Neuronal stem cell (in vitro differentiated cells): ENCODE measurements around the gene ADAP1.
A peak's percentile ranks its signal among the peaks of the same experiment; 100 is the strongest.

Source experiments
- DNase-seq: peaks from one replicate; pipeline ENCODE4 v3.0.0-alpha.2; 2013; ENCODE audit warnings: low spot score
- H2AFZ ChIP-seq: one replicate; pipeline ENCODE4 v1.6.1; 2013; ENCODE audit warnings: mild to moderate bottlenecking, low read length, inconsistent platforms
- H2AK5ac ChIP-seq: 2 replicates; pipeline ENCODE4 v1.6.1; 2013; ENCODE audit warnings: low read depth, mild to moderate bottlenecking, inconsistent platforms, low read length, moderate library complexity, mixed read lengths
- H2BK120ac ChIP-seq: 2 replicates; pipeline ENCODE4 v1.6.1; 2013; ENCODE audit warnings: low read depth, mild to moderate bottlenecking, inconsistent platforms, low read length, moderate library complexity, mixed read lengths
- H2BK12ac ChIP-seq: one replicate; pipeline ENCODE4 v1.6.1; 2013; ENCODE audit warnings: low read length, inconsistent platforms
- H2BK15ac ChIP-seq: 2 replicates; pipeline ENCODE4 v1.6.1; 2013; ENCODE audit warnings: mild to moderate bottlenecking, low read length, inconsistent platforms, mixed read lengths
- H2BK5ac ChIP-seq: one replicate; pipeline ENCODE4 v1.6.1; 2013; ENCODE audit warnings: inconsistent platforms, mild to moderate bottlenecking, low read length, moderate library complexity
- H3K14ac ChIP-seq: one replicate; pipeline ENCODE4 v1.6.1; 2013; ENCODE audit warnings: low read length, inconsistent platforms
- H3K18ac ChIP-seq: 2 replicates; pipeline ENCODE4 v1.6.1; 2013; ENCODE audit warnings: low read length, inconsistent platforms
- H3K23ac ChIP-seq: 2 replicates; pipeline ENCODE4 v1.6.1; 2013; ENCODE audit warnings: low read depth, mild to moderate bottlenecking, mixed read lengths, low read length, inconsistent platforms; ENCODE audit not compliant: poor library complexity
- H3K27ac ChIP-seq: replicated peaks from 3 replicates; pipeline ENCODE4 v1.5.1; 2013; ENCODE audit warnings: low read length, inconsistent platforms
- H3K27me3 ChIP-seq, 3 experiments: 2 replicates each; pipeline ENCODE4 v1.6.1; 2013; ENCODE audit warnings: low read length in 3 of 3, mild to moderate bottlenecking in 2 of 3, inconsistent platforms in 1 of 3, low read depth in 1 of 3, mixed read lengths in 1 of 3, moderate library complexity in 1 of 3; ENCODE audit not compliant: control insufficient read depth in 3 of 3, insufficient read depth in 3 of 3
- H3K36me3 ChIP-seq, 2 donors: replicated peaks in 1 of 2; 2 replicates each; pipeline ENCODE4 v1.6.1; 2013; ENCODE audit warnings: low read length in 2 of 2; ENCODE audit not compliant: control insufficient read depth in 2 of 2, insufficient read depth in 2 of 2
- H3K4ac ChIP-seq: 2 replicates; pipeline ENCODE4 v1.6.1; 2013; ENCODE audit warnings: inconsistent platforms, mild to moderate bottlenecking, low read length, moderate library complexity
- H3K4me1 ChIP-seq, 2 donors: 1 replicate in 1 of 2; 2 replicates in 1 of 2; pipeline ENCODE4 v1.6.1; 2013; ENCODE audit warnings: low read length in 2 of 2, low read depth in 1 of 2; ENCODE audit not compliant: control insufficient read depth in 2 of 2, insufficient read depth in 1 of 2
- H3K4me2 ChIP-seq: one replicate; pipeline ENCODE4 v1.6.1; 2013; ENCODE audit warnings: mild to moderate bottlenecking, low read length, inconsistent platforms; ENCODE audit not compliant: insufficient read depth, poor library complexity, severe bottlenecking
- H3K4me3 ChIP-seq, 2 donors: 2 replicates each; pipeline ENCODE4 v1.5.1; 2013; ENCODE audit warnings: low read length in 2 of 2, mild to moderate bottlenecking in 2 of 2, inconsistent platforms in 1 of 2, moderate library complexity in 1 of 2
- H3K79me1 ChIP-seq: one replicate; pipeline ENCODE4 v1.6.1; 2013; ENCODE audit warnings: low read depth, mild to moderate bottlenecking, inconsistent platforms, low read length, moderate library complexity
- H3K9ac ChIP-seq: one replicate; pipeline ENCODE4 v1.6.1; 2013; ENCODE audit warnings: mild to moderate bottlenecking, low read depth, low read length, inconsistent platforms; ENCODE audit not compliant: poor library complexity
- H3K9me3 ChIP-seq, 2 donors: replicated peaks in 1 of 2; 2 replicates each; pipeline versions ENCODE3 to v1.6.1; 2013; ENCODE audit warnings: low read length in 2 of 2, mild to moderate bottlenecking in 2 of 2, inconsistent platforms in 1 of 2, low read depth in 1 of 2, mixed read lengths in 1 of 2, moderate library complexity in 1 of 2; ENCODE audit not compliant: control insufficient read depth in 2 of 2, insufficient read depth in 1 of 2
- H4K8ac ChIP-seq: one replicate; pipeline ENCODE4 v1.6.1; 2013; ENCODE audit warnings: low read depth, mild to moderate bottlenecking, inconsistent platforms, low read length, moderate library complexity
- H4K91ac ChIP-seq: one replicate; pipeline ENCODE4 v1.6.1; 2013; ENCODE audit warnings: low read length, low read depth, mild to moderate bottlenecking, inconsistent platforms; ENCODE audit not compliant: poor library complexity
- WGBS, 2 donors: extraction: QIAGEN DNeasy Blood & Tissue Kit; methylation state at CpG; one replicate each; pipeline ENCODE4 v1.1.7; 2013; ENCODE audit warnings: missing lambda C conversion rate in 2 of 2, mixed read lengths in 1 of 2; ENCODE audit not compliant: insufficient read length in 2 of 2, insufficient replicate concordance in 1 of 2; ENCODE audit errors: extremely low coverage in 2 of 2; 5-methylcytosine and 5-hydroxymethylcytosine counted together

ADAP1 gene

DNA sequence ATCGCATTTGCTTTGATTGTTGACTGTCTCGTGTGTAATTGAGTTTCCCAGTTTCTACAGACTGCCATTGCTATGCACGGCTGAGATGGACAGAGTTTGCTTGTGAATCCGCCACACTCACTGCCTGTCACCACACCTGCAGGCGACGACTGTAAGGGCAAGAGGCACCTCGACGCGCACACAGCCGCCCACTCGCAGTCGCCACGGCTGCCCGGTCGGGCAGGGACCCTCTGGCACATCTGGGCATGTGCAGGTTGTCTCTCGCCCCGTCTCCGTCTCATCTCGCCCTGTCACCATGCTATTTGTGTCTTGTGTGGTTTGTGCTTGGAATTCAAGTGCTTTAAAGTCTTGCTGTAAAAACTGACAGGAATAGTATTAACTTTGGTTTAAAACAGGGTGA, 104.7 kb downstream of the ADAP1 start:
- Histone ChIP-seq H2BK5ac (no peak overlapping the region), H3K79me1 (peaks cover 4% of the 10 kb centered on the region), H3K27me3 (no peaks in the 10 kb centered on the region), H2AFZ (no peak overlapping the region), H3K9me3 (peaks cover 3 to 6% of the 10 kb centered on the region in 2 donors), H3K4ac (no peak overlapping the region), H3K4me2 (no peak overlapping the region), H3K14ac (no peak overlapping the region), H4K8ac (no peak overlapping the region), H3K9ac (no peak overlapping the region), H3K4me1 (no peaks in the 10 kb centered on the region), H3K23ac (no peak overlapping the region), H3K36me3 (peaks cover 40 to 86% of the 10 kb centered on the region in 2 donors), H4K91ac (no peak overlapping the region), H3K4me3 (peak overlapping the region in 1 of 2 donors; percentile 12), H2BK15ac (no peak overlapping the region), H2AK5ac (no peak overlapping the region), H3K27ac (no peak overlapping the region), H3K18ac (no peak overlapping the region), H2BK12ac (no peak overlapping the region), H2BK120ac (no peak overlapping the region)
- WGBS, 2 donors, result no CpG with 5 or more reads among the region's 19 CpGs
- DNase-seq, result no peak

DNA sequence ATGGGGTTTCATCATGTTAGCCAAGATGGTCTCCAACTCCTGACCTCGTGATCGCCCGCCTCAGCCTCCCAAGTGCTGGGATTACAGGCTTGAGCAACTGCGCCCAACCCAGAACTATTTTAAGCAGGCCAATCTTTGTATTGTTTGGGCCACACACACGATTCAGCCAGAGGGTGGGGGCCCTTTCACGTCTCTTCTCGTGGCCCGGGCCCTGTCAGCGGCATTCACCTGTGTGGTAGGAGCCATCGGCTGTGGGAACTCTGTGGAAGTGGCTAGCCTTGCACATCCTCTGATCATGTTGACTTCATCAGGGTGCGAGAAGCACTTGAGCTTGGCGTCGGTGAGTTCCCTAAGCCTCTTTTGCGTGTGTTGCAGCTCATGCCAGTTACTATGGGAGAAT, 105.3 kb downstream of the ADAP1 start:
- Histone ChIP-seq H3K9me3 (peaks cover 3 to 6% of the 10 kb centered on the region in 2 donors), H3K23ac (no peak overlapping the region), H3K14ac (no peak overlapping the region), H2AFZ (no peak overlapping the region), H3K27me3 (no peaks in the 10 kb centered on the region), H3K4me1 (no peaks in the 10 kb centered on the region), H3K79me1 (peaks cover 4% of the 10 kb centered on the region), H3K4me2 (no peak overlapping the region), H3K9ac (no peak overlapping the region), H4K8ac (no peak overlapping the region), H2BK120ac (no peak overlapping the region), H4K91ac (no peak overlapping the region), H3K4me3 (no peak overlapping the region), H2BK15ac (no peak overlapping the region), H3K4ac (no peak overlapping the region), H2BK12ac (no peak overlapping the region), H3K36me3 (peaks cover 38 to 86% of the 10 kb centered on the region in 2 donors), H2AK5ac (no peak overlapping the region), H2BK5ac (no peak overlapping the region), H3K27ac (no peak overlapping the region), H3K18ac (no peak overlapping the region)
- no CpG with 5 or more reads among the region's 14 CpGs for WGBS, 2 donors
- DNase-seq, result no peak
